ENCODE data around the gene UNC80. TPM values are rescaled to one million over a fixed set of nuclear protein-coding genes. Genes with fewer than 3 reads are reported as not detected.

Gene UNC80
- total and polyA plus RNA-seq, 12 donors = 3.0 to 20.2 (median 6.3) TPM

DNA sequence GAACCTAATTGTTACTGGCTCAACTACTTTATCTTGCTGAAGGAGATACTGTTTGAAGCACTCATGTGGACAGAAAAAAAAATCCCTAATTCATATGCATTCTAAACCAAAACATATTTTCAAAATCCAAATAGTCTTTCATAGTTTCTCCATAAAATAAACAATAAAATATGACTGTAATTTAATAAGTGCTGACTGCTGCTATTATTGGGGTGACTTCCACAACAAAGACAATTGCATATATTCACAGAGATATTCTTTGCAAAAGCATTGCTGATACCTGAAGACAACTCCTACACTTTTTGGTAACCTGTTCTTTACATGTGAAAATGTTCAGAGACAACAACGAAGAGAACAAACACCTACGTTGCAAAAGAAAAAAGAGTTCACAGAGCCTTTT is 157.7 kb downstream of the UNC80 start:
- intact Hi-C loops (cut with DNase I) = no loop called here
- 86 to 95% (median 89%) methylated on average over 2 of the region's 2 CpGs for WGBS, 4 donors
- Histone ChIP-seq H3K27me3 (no peaks in the 10 kb centered on the region), H3K4me3 (no peak overlapping the region), H3K36me3 (replicated peaks in 1 of 2) (no peaks in the 10 kb centered on the region), H3K27ac (no peak overlapping the region), H3K9me3 (replicated peaks in 1 of 3) (no peaks in the 10 kb centered on the region), H3K4me1 (replicated peaks in 1 of 2) (peaks cover 1 to 6% of the 10 kb centered on the region in 2 donors)
- no peak for DNase-seq
- TF ChIP-seq, protein P1, sequence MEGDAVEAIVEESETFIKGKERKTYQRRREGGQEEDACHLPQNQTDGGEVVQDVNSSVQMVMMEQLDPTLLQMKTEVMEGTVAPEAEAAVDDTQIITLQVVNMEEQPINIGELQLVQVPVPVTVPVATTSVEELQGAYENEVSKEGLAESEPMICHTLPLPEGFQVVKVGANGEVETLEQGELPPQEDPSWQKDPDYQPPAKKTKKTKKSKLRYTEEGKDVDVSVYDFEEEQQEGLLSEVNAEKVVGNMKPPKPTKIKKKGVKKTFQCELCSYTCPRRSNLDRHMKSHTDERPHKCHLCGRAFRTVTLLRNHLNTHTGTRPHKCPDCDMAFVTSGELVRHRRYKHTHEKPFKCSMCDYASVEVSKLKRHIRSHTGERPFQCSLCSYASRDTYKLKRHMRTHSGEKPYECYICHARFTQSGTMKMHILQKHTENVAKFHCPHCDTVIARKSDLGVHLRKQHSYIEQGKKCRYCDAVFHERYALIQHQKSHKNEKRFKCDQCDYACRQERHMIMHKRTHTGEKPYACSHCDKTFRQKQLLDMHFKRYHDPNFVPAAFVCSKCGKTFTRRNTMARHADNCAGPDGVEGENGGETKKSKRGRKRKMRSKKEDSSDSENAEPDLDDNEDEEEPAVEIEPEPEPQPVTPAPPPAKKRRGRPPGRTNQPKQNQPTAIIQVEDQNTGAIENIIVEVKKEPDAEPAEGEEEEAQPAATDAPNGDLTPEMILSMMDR (IDR thresholded peaks at IDR 0.05) = no peak
- no peak for TF ChIP-seq POLR2A (IDR thresholded peaks at IDR 0.05)

DNA sequence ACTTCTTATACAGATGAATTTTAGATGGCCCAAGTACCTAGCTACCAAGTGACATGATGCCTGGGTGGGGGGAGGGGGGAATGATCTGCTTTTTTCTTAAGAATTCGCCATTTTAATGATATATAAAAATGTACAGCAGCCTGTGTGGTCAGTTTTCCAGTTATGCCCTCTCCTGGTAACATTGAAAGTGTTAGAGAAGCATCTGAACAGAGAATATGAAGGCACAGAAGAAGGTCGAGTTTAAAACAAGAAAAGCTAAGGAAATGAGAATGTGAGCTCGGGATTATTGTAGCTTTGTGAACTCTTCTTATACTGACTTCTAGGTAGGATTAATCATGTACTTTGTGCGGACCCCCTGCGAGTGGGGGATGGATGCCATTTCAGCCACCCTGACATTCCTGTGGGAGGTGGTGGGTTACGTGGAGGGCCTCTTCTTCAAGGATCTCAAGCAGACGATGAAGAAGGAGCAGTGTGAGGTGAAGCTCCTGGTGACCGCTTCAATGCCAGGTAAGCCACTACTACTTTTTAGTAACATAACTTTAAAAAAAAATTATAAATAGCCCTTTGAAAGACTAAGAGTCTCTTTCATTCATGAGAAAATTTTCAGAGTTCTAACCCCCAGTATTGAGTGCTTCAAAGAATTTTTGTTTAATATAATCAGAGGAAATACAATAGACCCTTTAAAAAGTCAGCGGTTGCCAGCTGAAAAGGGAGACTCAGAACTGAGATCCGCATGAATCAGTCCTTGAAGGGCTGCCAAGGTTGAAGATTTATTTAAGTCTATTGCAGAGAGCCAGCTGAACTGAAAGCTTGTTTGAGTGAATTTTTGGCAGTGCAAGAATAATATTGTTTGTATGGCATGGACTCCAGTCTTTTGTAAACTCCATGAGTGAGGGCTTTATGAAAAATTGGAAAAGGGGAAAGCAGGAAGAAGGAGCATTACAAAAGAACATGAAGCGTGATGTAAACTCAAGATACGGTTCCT is 162.2 kb downstream of the UNC80 start:
- TF ChIP-seq, protein P1 (IDR thresholded peaks at IDR 0.05) = peak in 1 of 6 experiments; percentile 6
- TF ChIP-seq POLR2A (IDR thresholded peaks at IDR 0.05) = no peak
- intact Hi-C loops (cut with DNase I) = no loop called here
- DNase-seq = peak; percentile 53 to 79 (median 67)
- 27 to 35% (median 33%) methylated on average over 12 of the region's 12 CpGs for WGBS, 4 donors
- H3K4me1 ChIP-seq (replicated peaks in 1 of 2) = peaks cover 25 to 36% of the 10 kb centered on the region in 2 donors
- H3K27me3 ChIP-seq = no peaks in the 10 kb centered on the region
- H3K36me3 ChIP-seq (replicated peaks in 1 of 2) = no peaks in the 10 kb centered on the region
- peak overlapping the region in 2 of 4 donors; percentile 8 to 20 for H3K4me3 ChIP-seq
- H3K27ac ChIP-seq = peak overlapping the region in 4 of 5 donors; percentile 24 to 56 (median 44)
- H3K9me3 ChIP-seq (replicated peaks in 1 of 3) = no peaks in the 10 kb centered on the region

DNA sequence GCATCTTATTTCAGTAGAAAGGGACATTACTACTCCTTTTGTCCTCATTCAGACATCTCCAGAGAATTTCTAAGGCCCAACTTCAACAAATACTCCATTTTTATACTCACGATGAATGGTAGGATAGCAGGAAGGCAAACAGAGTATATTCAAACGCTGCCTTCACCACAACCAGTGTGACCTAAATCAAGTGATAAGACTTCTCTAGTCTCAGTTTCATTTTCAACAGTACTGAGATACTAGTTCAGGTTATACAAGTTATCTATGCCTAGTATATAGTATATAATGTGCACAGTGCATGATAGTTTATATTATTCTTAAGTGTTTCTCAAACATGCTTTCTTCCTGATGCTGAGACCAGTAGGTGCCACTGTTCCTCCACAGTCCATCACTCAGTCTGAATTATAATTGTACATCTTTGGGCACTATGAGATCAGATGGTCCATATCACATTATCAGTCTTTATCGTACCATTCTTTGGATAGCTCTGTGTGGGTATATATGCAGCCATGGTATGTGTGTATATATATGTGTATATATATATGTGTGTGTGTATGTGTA is 164.6 kb downstream of the UNC80 start:
- 43 to 73% (median 63%) methylated on average over 3 of the region's 3 CpGs for WGBS, 4 donors
- no peak overlapping the region for H3K27ac ChIP-seq
- H3K27me3 ChIP-seq = no peaks in the 10 kb centered on the region
- no peaks in the 10 kb centered on the region for H3K36me3 ChIP-seq (replicated peaks in 1 of 2)
- no peak overlapping the region for H3K4me3 ChIP-seq
- peaks cover 26 to 41% of the 10 kb centered on the region in 2 donors for H3K4me1 ChIP-seq (replicated peaks in 1 of 2)
- intact Hi-C loops (cut with DNase I) = no loop called here
- TF ChIP-seq, protein P1 (IDR thresholded peaks at IDR 0.05) = peak; percentile 21 to 62 (median 50)
- no peak for TF ChIP-seq POLR2A (IDR thresholded peaks at IDR 0.05)
- H3K9me3 ChIP-seq (replicated peaks in 1 of 3) = no peaks in the 10 kb centered on the region
- peak in 3 of 7 donors; percentile 20 to 60 (median 48) for DNase-seq

DNA sequence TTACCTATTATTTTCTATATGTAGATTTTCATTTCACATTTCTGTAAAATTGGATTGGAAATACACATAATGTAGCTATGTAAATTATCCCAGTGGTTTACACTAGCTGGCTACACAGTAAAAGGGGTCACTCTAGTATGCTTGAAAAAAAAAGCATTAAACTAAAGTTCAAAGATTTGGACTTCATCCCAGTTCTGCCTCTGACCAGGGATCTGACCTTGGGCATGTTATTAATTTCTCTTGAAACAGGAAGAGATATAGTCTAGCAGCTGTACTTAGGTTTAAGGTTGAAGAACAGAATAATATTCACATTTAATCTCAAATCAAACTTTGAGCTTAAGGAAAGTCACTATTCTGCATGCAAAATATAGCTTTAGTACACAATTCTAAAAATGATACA is 166.3 kb downstream of the UNC80 start:
- Histone ChIP-seq H3K27me3 (no peaks in the 10 kb centered on the region), H3K4me1 (replicated peaks in 1 of 2) (peaks cover 26 to 41% of the 10 kb centered on the region in 2 donors), H3K9me3 (replicated peaks in 1 of 3) (no peaks in the 10 kb centered on the region), H3K27ac (peak overlapping the region in 1 of 5 donors; percentile 25), H3K4me3 (no peak overlapping the region), H3K36me3 (replicated peaks in 1 of 2) (no peaks in the 10 kb centered on the region)
- TF ChIP-seq, protein P1 (IDR thresholded peaks at IDR 0.05) = no peak
- no peak for TF ChIP-seq POLR2A (IDR thresholded peaks at IDR 0.05)
- peak in 4 of 7 donors; percentile 25 to 43 (median 36) for DNase-seq
- intact Hi-C loops (cut with DNase I) = no loop called here

Measured in adrenal gland (tissue), 12 donors.